GM18498 (cell line): Measurements from ENCODE around the gene WWC2.
"Not testable (repeated sequence)": the region's sequence is repeated elsewhere in the genome, so short reads cannot be mapped to it uniquely, and the experiment has no call there.

Experiments used
- ATAC-seq: cut with Tn5 transposase; IDR thresholded peaks from one replicate; pipeline ENCODE4 v1.9.1; 2021; ENCODE audit warnings: mild to moderate bottlenecking, moderate library complexity; ENCODE audit not compliant: unreplicated experiment

The WWC2 gene

DNA sequence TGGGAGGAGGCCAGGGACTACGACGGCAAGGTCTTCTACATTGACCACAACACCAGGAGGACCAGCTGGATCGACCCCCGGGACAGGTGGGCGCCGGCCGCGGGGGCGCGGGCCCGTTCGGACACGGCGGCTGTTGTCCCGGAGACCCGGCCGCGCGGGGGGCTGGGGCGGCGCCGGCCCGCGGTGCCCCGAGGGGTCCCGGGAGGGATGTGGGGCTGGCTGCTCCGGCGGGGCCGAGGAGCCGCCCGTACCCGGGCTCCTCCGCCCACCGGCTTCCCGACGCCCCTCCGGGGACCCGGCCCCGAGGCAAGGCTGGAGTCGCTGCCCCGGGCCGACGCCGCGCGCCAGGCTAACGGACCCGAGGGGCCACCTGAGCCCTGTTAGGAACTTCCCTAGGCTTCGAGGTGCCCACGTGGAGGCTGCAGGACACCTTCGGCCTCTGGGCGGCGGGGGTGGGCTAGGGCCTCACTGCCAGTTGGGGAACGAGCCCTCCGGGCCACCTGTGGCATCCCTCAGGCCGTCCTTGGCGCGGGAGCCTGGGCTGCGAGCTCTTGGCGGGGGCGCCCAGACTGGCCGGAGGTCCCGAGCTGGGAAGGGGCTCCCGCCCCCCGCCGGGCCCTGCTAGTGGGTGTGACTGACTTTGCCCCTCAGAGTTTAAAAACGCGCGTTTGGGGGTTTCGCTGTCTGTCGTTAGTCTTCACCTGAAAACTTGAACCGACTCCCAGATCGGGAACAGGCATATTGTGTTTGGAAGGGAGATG lies 660 bp downstream of the WWC2 start:
- ATAC-seq, result peak; percentile 3

DNA sequence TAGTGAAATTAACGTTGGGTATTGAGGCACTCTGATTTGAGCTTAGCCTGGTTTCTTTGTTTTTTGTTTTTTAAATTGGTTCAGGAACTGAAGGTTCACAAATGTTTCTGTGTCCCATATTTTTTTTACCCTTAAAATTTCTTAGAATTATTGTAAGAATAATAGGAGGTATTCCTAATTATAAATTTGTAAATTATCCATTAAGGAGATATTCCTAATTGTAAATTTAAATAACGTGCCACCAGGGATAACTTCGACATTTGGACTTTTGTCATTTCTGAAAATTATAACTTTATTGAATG lies 1.2 kb downstream of the WWC2 start:
- no peak for ATAC-seq

- ATAC-seq, result no peak
Observed at GRCh38 chr4:183100827-183101226, 1.8 kb downstream of the WWC2 start.

GRCh38 chr4:183101956-183102480 lies 3.0 kb downstream of the WWC2 start:
- ATAC-seq, result no peak

DNA sequence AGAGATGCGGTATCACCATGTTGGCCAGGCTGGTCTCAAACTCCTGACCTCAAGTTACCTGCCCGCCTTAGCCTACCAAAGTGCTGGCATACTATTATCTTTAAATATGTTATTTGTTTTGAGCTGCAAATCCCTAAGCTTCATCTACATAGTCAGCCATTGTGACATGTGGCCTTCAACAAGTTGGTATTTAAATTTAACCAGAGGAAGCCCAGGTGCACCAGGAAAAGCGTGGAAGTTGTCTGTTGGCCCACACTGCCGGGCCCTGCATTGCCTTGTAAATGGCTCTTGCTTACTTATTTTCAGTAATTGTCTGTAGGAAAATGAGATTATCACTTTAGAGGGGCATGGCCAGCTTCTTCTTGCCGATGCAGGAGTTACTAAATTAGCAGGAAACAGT lies 6.0 kb downstream of the WWC2 start:
- no peak for ATAC-seq

DNA sequence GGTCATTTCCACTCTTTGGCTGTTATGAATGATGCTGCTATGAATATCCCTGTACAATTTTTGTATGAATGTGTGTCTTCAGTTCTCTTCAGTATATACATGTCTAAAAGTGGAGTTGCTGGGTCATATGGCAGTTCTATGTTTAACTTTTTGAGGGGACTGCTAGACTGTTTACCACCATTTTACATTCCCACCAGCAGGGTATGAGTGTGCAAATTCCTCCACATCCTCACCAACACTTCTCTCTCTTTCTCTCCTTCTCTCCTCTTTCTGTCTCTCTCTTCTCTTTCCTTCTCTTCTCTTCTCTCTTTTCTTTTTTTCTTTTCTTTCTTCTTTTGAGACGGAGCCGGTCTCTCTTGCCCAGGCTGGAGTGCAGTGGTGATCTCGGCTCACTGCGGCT lies 7.8 kb downstream of the WWC2 start:
- ATAC-seq, result no peak

- ATAC-seq, result no peak
Observed at GRCh38 chr4:183107891-183108459, 8.9 kb downstream of the WWC2 start.

GRCh38 chr4:183110244-183110643 lies 11.2 kb downstream of the WWC2 start:
- no peak for ATAC-seq

DNA sequence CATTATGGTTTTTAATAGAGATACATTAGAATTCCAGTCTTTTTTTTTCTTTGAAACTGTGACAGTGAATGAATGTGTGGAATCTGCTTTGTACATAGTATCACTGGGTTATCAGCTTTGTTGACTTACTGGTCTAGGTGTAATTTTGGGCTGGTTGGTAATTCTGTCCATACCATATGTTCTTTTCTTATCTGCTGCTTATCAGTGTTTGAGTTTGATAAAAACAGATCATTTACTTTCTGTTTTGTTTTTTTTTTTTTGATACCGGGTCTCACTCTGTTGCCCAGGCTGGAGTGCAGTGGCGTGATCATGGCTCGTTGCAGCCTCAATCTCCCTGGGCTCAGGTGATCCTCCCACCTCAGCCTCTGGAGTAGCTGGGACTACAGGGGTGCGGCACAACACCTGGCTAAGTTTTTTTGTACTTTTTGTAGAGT lies 12.4 kb downstream of the WWC2 start:
- ATAC-seq, result no peak

DNA sequence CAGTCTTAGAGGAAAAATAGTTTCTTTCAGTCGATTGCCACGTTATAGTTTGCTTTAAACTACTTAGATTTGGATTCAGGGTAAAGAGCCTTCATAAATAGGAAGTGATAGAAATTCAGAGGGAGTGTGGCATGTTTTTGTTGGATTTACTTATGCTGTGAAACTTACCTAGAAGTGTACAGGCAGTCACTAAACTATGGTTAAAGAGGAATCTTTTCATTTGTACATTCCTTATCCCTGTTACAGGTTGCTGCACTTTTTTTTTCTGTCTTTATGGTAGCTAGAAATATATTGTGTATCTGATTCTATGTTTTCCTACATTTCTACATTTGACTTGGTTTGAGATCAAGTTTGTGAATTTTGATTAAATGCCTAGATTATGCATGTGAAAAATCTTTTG lies 19.1 kb downstream of the WWC2 start:
- ATAC-seq, result no peak

DNA sequence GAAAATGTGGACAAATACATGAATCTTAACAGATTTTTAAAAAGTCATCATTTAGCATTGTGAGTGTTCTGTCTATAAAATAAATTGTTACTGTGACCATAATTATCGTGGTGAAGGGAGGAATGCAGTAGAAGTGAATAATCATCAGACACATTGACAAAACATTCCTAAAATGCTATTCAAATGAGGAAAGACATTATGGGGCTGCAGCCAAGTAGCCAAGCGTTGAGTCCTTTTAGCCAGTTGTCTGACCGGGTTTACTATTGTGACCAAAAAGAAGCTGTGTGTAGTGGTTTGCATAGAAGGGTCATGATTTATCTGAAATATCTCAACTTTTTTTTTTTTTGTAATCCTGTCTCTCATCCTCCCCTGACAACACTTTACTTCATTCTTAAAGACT lies 19.5 kb downstream of the WWC2 start:
- ATAC-seq, result no peak

DNA sequence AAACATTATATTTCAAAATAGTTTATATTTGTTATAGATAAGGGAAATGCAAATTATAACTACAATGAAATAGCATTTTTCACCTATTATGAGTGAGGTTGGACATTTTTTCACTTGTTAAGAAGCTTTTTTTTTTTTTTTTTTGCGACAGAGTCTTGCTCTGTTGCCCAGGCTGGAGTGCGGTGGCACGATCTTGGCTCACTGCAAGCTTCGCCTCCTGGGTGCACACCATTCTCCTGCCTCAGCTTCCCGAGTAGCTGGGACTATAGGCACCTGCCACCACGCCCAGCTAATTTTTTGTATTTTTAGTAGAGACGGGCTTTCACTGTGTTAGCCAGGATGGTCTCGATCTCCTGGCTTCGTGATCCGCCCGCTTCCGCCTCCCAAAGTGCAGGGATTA lies 22.6 kb downstream of the WWC2 start:
- not testable (repeated sequence) for ATAC-seq

- no peak for ATAC-seq
Observed at GRCh38 chr4:183124228-183124627, 25.2 kb downstream of the WWC2 start.

DNA sequence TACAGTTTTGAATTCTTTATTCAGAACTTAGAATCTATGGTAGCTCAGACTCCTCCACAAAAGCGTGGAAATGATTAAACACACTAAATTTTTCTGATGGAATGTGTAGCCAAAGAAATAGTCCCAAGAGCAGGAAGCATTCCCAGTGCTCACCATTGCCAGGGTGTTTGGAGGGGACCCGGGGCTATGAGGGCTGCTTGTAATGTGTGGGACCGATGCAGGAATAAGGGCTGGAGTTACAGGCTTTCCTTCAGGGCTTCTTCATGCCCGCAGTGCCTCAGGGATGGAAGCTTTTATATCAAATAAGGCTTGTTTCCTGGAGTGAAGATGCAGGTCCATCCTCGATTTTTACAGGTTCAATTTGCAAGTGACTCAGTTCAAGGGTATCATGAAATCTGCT lies 25.8 kb downstream of the WWC2 start:
- ATAC-seq, result no peak

- no peak for ATAC-seq
Observed at GRCh38 chr4:183129125-183129524, 30.1 kb downstream of the WWC2 start.

GRCh38 chr4:183129675-183130074 lies 30.6 kb downstream of the WWC2 start:
- no peak for ATAC-seq

- ATAC-seq, result no peak
Observed at GRCh38 chr4:183130328-183131155, 31.5 kb downstream of the WWC2 start.

DNA sequence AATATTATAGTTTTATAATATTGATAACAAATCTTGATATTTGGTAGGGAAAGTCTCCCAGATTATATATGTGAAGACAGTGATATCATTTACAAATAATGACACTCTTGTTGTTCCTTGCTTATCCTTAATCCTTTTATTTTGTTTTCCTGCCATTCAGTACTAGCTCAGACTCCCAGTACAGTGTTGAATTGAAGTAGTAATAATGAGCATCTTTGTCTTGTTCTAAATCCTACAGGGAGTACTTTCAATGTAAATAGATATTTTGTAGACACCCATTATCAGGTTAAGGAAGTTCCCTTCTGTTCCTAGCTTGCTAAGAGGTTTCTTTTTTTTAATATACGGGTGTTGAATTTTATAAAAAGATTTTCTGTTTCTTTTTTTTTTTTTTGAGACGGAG lies 33.0 kb downstream of the WWC2 start:
- no peak for ATAC-seq

DNA sequence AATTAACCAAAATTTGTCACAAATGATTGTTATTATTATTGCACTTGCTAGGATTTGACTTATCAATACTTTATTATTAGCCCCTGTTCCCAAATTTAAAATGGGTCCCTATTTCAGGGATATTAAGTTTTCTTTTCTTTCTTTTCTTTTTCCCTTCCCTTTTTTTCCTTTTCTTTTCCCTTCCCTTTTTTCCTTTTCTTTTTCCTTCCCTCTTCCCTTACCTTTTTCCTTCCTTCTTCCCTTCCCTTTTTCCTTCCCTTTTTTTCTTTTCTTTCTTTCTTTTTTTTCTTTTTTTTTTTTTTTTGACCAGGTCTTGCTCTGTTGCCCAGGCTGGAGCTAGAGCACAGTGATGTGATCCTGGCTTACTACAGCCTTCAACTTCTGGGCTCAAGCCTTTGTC lies 33.8 kb downstream of the WWC2 start:
- no peak for ATAC-seq

GRCh38 chr4:183136855-183137254 lies 37.8 kb downstream of the WWC2 start:
- no peak for ATAC-seq

DNA sequence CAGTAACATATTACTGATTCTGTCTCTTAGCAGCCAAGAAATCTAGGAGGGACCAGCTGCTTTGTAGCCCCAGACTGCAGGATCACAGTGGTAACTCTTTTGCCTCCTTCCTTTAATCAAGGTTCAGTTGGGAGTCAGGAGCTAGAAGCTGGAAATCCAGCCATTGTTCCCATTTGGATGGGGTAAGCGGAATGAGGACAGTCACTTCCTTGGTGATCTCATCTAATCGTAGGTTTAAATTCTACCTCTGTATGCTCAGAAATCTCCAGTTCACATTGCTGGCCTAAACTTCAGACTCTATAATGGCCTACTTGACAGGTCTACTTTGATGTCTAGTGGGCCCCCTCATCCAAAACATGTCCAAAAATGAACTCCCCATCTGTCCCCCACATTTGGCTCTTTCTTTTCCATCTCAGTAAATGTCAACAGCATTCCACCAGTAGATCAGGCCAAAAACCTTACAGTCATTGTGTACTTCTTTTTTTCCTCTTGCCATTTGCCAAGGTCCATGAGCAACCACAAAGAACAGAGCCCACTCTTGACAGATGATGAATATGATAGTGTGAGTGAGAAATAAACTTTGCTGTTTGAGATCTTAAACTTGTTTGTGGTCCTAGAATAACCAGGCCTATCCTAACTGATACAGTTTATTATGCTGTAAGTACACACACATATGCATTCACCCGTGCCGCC lies 40.1 kb downstream of the WWC2 start:
- ATAC-seq, result no peak
